NCI-H2081 treated with DMSO at 0.1 percent for 48 hours (cell line): Measurements from ENCODE around the gene NOS2.
"Not testable (repeated sequence)": the region's sequence is repeated elsewhere in the genome, so short reads cannot be mapped to it uniquely, and the experiment has no call there.

ENCODE experiments used
- DNase-seq: peaks from one replicate; lab custom pipeline; 2025; lab: John Stamatoyannopoulos, UW

The NOS2 gene

GRCh38 chr17:27783440-27784350, 16.6 kb downstream of the NOS2 start:
- DNase-seq: no peak

- DNase-seq: no peak
Observed at GRCh38 chr17:27782791-27783206, 17.5 kb downstream of the NOS2 start.

GRCh38 chr17:27780828-27781404, 19.4 kb downstream of the NOS2 start:
- DNase-seq: no peak

- DNase-seq: no peak
Observed at GRCh38 chr17:27780092-27780827, 20.1 kb downstream of the NOS2 start.

- DNase-seq: no peak
Observed at GRCh38 chr17:27778183-27778582, 22.1 kb downstream of the NOS2 start.

- no peak for DNase-seq
Observed at GRCh38 chr17:27776882-27777624, 23.3 kb downstream of the NOS2 start.

GRCh38 chr17:27771586-27771985, 28.7 kb downstream of the NOS2 start:
- DNase-seq: no peak

GRCh38 chr17:27770877-27771276, 29.5 kb downstream of the NOS2 start:
- no peak for DNase-seq

- DNase-seq: no peak
Observed at GRCh38 chr17:27768858-27769410, 31.4 kb downstream of the NOS2 start.

- DNase-seq: no peak
Observed at GRCh38 chr17:27766438-27766837, 33.9 kb downstream of the NOS2 start.

- no peak for DNase-seq
Observed at GRCh38 chr17:27765353-27765752, 35.0 kb downstream of the NOS2 start.

GRCh38 chr17:27764589-27764988, 35.7 kb downstream of the NOS2 start:
- no peak for DNase-seq

- no peak for DNase-seq
Observed at GRCh38 chr17:27762527-27763305, 37.6 kb downstream of the NOS2 start.

GRCh38 chr17:27760931-27761330, 39.4 kb downstream of the NOS2 start:
- not testable (repeated sequence) for DNase-seq

GRCh38 chr17:27760069-27760885, 40.1 kb downstream of the NOS2 start:
- DNase-seq: no peak

GRCh38 chr17:27759528-27759927, 40.8 kb downstream of the NOS2 start:
- DNase-seq: no peak

- DNase-seq: no peak
Observed at GRCh38 chr17:27756467-27757371, 43.6 kb downstream of the NOS2 start.

GRCh38 chr17:27755706-27756466, 44.4 kb downstream of the NOS2 start:
- no peak for DNase-seq
